ENCODE measurements around the gene TRUB2. TPM values are rescaled to one million over a fixed set of nuclear protein-coding genes. Genes with fewer than 3 reads are reported as not detected.
"Not testable (repeated sequence)": the region's sequence is repeated elsewhere in the genome, so short reads cannot be mapped to it uniquely, and the experiment has no call there.

Gene TRUB2
- total RNA-seq, 1 donor from 2014 or later, result 11.3 TPM

- intact Hi-C loops (cut with DNase I), result no loop called here
These were observed 19.2 kb upstream of the TRUB2 start for GRCh38 chr9:128341435-128341849.

DNA sequence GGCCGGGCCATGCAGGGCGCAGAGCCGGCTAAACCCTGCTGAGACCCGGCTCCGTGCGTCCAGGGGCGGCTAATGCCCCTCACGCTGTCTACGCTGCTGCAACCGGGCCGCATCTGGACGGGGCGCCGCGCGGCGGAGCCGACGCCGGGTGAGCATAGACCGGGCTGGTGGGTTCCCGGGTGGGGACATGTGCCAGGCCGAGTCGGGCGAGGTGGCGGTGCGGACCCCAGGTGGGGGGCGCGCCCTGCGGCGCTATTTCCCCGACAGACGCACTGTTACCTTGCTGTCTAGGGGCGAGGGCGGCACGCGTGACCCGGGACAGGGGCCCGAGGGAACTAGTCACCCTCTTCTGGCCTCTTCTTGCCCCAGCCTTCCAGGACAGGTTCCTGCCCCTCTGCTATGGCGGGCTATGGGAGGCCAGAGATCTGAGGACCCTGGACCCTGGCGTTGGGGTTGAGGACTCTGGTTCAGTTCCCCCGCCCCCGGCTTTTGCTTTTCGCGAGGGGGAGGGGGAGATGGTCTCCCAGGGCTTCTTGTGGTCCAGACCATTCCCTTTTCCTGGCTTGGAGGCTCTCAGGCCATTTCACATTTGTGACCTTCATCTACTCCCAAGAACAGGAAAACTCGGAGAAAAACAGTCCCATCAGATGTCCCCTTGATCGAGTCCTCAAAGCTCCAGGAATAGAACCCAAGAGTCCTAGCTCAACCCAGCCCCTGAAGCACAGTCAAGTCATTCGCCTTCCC lies 18.6 kb upstream of the TRUB2 start:
- intact Hi-C loops (cut with DNase I), result no loop called here

More at GRCh38 chr9:128341435-128341849, 19.2 kb upstream of the TRUB2 start:
- DNase-seq (ENCODE audit: extremely low spot score in 2 of 2), result no peak
- Histone ChIP-seq H3K36me3 (peaks cover 0 to 33% of the 10 kb centered on the region in 2 donors), H3K4me3 (peak overlapping the region; percentile 84 to 88), H3K27ac (peak overlapping the region; percentile 79), H3K4me1 (peaks cover 14% of the 10 kb centered on the region), H3K9me3 (no peaks in the 10 kb centered on the region), H3K27me3 (no peaks in the 10 kb centered on the region)
- no peak for TF ChIP-seq POLR2AphosphoS5 (IDR thresholded peaks at IDR 0.05; ENCODE audit: insufficient read depth in 1 of 2, low read depth in 1 of 2)
- peak in 1 of 3 experiments; percentile 31 for TF ChIP-seq CTCF (IDR thresholded peaks at IDR 0.05)
- no peak for TF ChIP-seq POLR2A (IDR thresholded peaks at IDR 0.05)

DNA sequence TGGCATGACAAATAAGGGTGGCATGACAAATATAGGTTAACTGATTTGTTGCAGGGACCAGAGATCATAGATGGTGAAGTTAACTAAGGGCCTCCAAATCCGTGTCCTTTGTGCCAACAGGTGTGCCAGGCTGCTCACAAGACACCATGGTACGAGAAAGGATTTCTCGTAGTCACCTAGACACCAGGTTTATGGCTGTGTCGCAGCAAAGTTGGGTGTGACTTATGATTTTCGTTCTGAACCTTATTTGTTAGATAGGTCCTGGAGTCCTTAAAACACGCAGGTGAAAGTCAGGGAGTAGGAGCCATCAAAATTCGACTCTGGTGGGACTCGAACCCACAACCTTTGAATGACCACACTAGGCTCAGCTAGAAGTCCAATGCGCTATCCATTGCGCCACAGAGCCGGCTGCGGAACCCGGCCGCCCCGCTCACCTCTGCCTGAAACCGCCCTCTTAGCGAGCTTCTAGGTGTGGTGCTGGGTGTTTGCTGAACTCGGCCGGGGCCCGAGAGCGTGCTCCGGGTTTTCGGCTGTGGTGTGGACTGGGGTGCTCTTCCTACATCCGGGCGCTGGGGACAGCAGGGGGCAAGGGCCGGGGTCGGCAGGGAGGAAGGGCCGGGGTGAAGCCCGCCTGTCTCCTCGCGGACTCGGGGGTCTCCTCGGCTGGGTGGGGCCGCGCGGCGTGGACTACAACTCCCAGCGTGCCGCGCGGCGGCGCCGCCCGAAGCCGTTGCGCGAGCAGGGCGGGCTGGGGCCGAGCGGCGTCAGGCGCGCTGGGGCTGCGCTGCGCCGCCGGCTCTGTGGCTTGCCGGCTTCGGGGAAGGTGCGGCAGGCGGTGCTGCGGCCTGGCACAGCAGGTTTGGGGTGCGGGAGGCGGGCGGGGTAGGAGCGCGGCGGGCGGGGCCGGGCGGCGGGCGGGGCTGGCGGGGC lies 17.8 kb upstream of the TRUB2 start, which contains the start of gene SLC27A4:
Gene SLC27A4, plus strand, starts transcription at position 767 of the 930 bp plus-strand sequence. CDS start 2,606 bp downstream, outside the sequence.
- H3K27ac ChIP-seq, result peak within 1 kb of the TSS; percentile 79
- H3K4me3 ChIP-seq, result peak within 1 kb of the TSS; percentile 84 to 88
- intact Hi-C loops (cut with DNase I), result no loop called here
- no peaks in the 10 kb centered on the region for H3K9me3 ChIP-seq
- no peaks in the 10 kb centered on the region for H3K27me3 ChIP-seq
- no peak for DNase-seq (ENCODE audit: extremely low spot score in 2 of 2)
- TF ChIP-seq POLR2A (IDR thresholded peaks at IDR 0.05) (no peak), CTCF (IDR thresholded peaks at IDR 0.05) (no peak), POLR2AphosphoS5 (IDR thresholded peaks at IDR 0.05; ENCODE audit: insufficient read depth in 1 of 2, low read depth in 1 of 2) (peak in 1 of 2 donors; percentile 52)
- peaks cover 0 to 20% of the 10 kb centered on the region in 2 donors for H3K36me3 ChIP-seq
- peaks cover 14% of the 10 kb centered on the region for H3K4me1 ChIP-seq

More for the DNA sequence above, 18.6 kb upstream of the TRUB2 start:
- peaks cover 14% of the 10 kb centered on the region for H3K4me1 ChIP-seq
- no peak for TF ChIP-seq POLR2A (IDR thresholded peaks at IDR 0.05)
- no peak for TF ChIP-seq POLR2AphosphoS5 (IDR thresholded peaks at IDR 0.05; ENCODE audit: insufficient read depth in 1 of 2, low read depth in 1 of 2)
- no peak for TF ChIP-seq CTCF (IDR thresholded peaks at IDR 0.05)
- no peak for DNase-seq (ENCODE audit: extremely low spot score in 2 of 2)
- H3K27me3 ChIP-seq, result no peaks in the 10 kb centered on the region
- peak overlapping the region; percentile 79 for H3K27ac ChIP-seq
- no peaks in the 10 kb centered on the region for H3K9me3 ChIP-seq
- H3K4me3 ChIP-seq, result peak overlapping the region; percentile 84 to 88
- peaks cover 0 to 27% of the 10 kb centered on the region in 2 donors for H3K36me3 ChIP-seq

DNA sequence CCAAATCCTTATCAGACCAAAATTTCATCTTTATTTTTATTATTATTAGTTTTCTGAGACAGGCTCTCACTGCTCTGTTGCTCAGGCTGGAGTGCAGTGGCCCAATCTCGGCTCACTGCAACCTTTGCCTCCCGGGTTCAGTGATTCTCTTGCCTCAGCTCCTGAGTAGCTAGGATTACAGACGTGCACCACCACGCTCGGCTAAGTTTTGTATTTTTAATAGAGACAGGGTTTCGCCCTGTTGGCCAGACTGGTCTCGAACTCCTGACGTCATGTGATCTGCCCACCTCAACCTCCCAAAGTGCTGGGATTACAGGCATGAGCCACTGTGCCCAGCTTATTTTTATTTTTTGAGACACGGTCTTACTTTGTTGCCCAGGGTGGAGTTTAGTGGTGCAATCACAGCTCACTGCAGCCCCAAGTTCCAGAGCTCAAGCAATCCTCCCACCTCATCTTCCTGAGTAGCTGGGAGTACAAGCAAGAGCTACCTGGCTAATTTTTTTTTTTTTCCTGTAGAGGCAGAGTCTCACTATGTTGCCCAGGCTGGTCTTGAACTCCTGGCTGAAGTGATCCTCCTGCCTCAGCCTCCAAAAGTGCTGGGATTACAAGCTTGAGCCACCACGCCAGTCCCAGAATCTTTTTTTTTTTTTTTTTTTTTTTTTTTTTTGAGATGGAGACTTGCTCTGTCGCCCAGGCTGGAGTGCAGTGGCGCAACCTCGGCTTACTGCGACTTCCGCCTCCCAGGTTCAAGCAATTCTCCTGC lies 16.8 kb upstream of the TRUB2 start:
- H3K4me3 ChIP-seq; H3K27ac ChIP-seq; H3K27me3 ChIP-seq; intact Hi-C loops (cut with DNase I); H3K9me3 ChIP-seq; DNase-seq (ENCODE audit: extremely low spot score in 2 of 2); H3K36me3 ChIP-seq: not testable (repeated sequence)
- peaks cover 14% of the 10 kb centered on the region for H3K4me1 ChIP-seq

DNA sequence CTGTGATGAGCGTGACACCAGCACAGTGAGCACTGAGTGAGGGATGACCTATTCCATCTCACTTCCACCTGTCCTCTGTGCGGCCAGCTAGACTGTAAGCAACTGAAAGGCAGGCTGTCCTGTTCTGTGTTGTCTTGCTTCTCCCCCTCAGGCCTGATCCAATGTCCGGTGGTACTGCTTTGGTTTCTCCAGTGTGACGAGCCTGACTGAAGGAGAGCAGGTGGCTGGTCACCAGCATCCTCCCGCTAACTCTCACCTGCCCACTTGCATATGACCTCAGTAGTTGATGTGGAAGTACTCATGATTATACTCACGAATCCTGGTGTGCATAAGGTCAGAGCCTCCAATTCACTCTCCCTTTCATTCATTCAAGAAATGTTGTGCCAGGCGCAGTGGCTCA lies 15.7 kb upstream of the TRUB2 start:
- intact Hi-C loops (cut with DNase I), result no loop called here
- H3K36me3 ChIP-seq, result peaks cover 0 to 6% of the 10 kb centered on the region in 2 donors
- no peaks in the 10 kb centered on the region for H3K27me3 ChIP-seq
- TF ChIP-seq POLR2AphosphoS5 (IDR thresholded peaks at IDR 0.05; ENCODE audit: insufficient read depth in 1 of 2, low read depth in 1 of 2), result no peak
- no peak for TF ChIP-seq POLR2A (IDR thresholded peaks at IDR 0.05)
- TF ChIP-seq CTCF (IDR thresholded peaks at IDR 0.05), result no peak
- H3K4me3 ChIP-seq, result no peak overlapping the region
- peaks cover 14% of the 10 kb centered on the region for H3K4me1 ChIP-seq
- DNase-seq (ENCODE audit: extremely low spot score in 2 of 2), result no peak
- H3K9me3 ChIP-seq, result no peaks in the 10 kb centered on the region
- H3K27ac ChIP-seq, result no peak overlapping the region

Data from vagina (tissue), 2 donors.